Gastroesophageal sphincter (tissue), 4 donors: Measurements from ENCODE around the gene LMAN1L. TPM values are rescaled to one million over a fixed set of nuclear protein-coding genes. Genes with fewer than 3 reads are reported as not detected.

ENCODE experiments used
- ATAC-seq: fragments of 150-250 bp; one replicate; pipeline ENCODE4 v1.9.1; 2016; ENCODE audit warnings: mild to moderate bottlenecking, moderate library complexity
- H3K27ac ChIP-seq, 4 donors: fragments of 200-600 bp; sonication (generic) in 3 of 4; 1 replicate in 3 of 4; 2 replicates in 1 of 4; pipeline ENCODE4 v1.5.1; 2016 to 2019
- H3K27me3 ChIP-seq: fragments of 200-600 bp; sonication (generic); one replicate; pipeline ENCODE4 v1.5.1; 2019
- H3K36me3 ChIP-seq, 2 donors: fragments of 200-600 bp; sonication (generic); one replicate each; pipeline ENCODE4 v1.5.1; 2019; ENCODE audit warnings: control low read depth in 1 of 2
- H3K4me1 ChIP-seq, 3 donors: fragments of 200-600 bp; sonication (generic); 1 replicate in 2 of 3; 2 replicates in 1 of 3; pipeline ENCODE4 v1.5.1; 2016 to 2019; ENCODE audit warnings: control low read depth in 2 of 3
- H3K4me3 ChIP-seq, 2 donors: fragments of 200-600 bp; sonication (generic); one replicate each; pipeline ENCODE4 v1.5.1; 2019; ENCODE audit warnings: mild to moderate bottlenecking in 1 of 2, moderate library complexity in 1 of 2
- H3K9me3 ChIP-seq, 3 donors: fragments of 200-600 bp; sonication (generic); one replicate each; pipeline ENCODE4 v1.5.1; 2017 to 2019; ENCODE audit warnings: control low read depth in 2 of 3
- EP300 ChIP-seq: sonication (generic); formaldehyde crosslinking; IDR thresholded peaks from one replicate; pipeline ENCODE4 v1.6.1; 2017; ENCODE audit warnings: antibody characterized with exemption, mild to moderate bottlenecking
- POLR2A ChIP-seq, 2 donors: fragments of 450-650 bp; IDR thresholded peaks; one replicate each; pipeline ENCODE4 v1.6.1; 2017; ENCODE audit warnings: antibody characterized with exemption in 2 of 2, mild to moderate bottlenecking in 2 of 2, moderate library complexity in 1 of 2
- POLR2AphosphoS5 ChIP-seq: sonication (generic); formaldehyde crosslinking; IDR thresholded peaks from one replicate; pipeline ENCODE4 v1.6.1; 2017; ENCODE audit warnings: antibody characterized with exemption
- WGBS, 2 donors: methylation state at CpG; one replicate each; pipeline ENCODE4 v1.1.5; 2018; ENCODE audit warnings: low coverage in 1 of 2; 5-methylcytosine and 5-hydroxymethylcytosine counted together
- total RNA-seq, 4 donors: library from RNA; depleted of rRNA; stranded (reverse); fragments of >200 nt; gene quantifications; one replicate each; pipeline ENCODE4 v1.1.0, GENCODE V29; 2016
- TF ChIP-seq, protein P1 (sequence below), 4 experiments: fragments of 200-600 bp in 2 of 4; fragments of 450-650 bp in 2 of 4; sonication (generic) in 1 of 4; IDR thresholded peaks; one replicate each; pipeline ENCODE4 v1.5.1; 2017 to 2019; ENCODE audit warnings: antibody characterized with exemption in 4 of 4, mild to moderate bottlenecking in 2 of 4, moderate library complexity in 2 of 4

Gene LMAN1L
- total RNA-seq, 4 donors from 2014 or later = 0.27 TPM; not detected in 3

DNA sequence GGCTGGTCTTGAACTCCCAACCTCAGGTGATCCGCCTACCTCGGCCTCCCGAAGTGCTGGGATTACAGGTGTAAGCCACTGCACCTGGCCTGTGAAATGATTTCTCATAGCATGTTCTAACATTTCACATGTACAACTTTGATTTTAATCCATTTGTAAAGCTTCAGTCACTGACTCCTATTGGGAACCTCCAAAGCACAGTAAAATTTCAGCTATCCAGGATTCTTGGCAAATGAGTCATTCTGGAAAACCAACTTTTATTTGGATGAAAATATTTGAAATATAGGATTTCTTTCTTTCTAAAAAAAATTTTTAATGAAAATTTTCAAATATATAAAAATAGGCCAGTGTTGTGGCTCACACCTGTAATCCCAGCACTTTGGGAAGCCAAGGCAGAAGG is 2.7 kb upstream of the LMAN1L start:
- WGBS, 2 donors = 96% methylated on average over 3 of the region's 3 CpGs; no CpG with 5 or more reads in 1 of the 2 donors
- ATAC-seq = no peak
- Histone ChIP-seq H3K36me3 (no peaks in the 10 kb centered on the region), H3K4me1 (peaks cover 0 to 7% (median 0%) of the 10 kb centered on the region in 3 donors), H3K27me3 (peaks cover 18% of the 10 kb centered on the region), H3K4me3 (no peak overlapping the region), H3K9me3 (no peaks in the 10 kb centered on the region), H3K27ac (no peak overlapping the region)
- TF ChIP-seq, protein P1, sequence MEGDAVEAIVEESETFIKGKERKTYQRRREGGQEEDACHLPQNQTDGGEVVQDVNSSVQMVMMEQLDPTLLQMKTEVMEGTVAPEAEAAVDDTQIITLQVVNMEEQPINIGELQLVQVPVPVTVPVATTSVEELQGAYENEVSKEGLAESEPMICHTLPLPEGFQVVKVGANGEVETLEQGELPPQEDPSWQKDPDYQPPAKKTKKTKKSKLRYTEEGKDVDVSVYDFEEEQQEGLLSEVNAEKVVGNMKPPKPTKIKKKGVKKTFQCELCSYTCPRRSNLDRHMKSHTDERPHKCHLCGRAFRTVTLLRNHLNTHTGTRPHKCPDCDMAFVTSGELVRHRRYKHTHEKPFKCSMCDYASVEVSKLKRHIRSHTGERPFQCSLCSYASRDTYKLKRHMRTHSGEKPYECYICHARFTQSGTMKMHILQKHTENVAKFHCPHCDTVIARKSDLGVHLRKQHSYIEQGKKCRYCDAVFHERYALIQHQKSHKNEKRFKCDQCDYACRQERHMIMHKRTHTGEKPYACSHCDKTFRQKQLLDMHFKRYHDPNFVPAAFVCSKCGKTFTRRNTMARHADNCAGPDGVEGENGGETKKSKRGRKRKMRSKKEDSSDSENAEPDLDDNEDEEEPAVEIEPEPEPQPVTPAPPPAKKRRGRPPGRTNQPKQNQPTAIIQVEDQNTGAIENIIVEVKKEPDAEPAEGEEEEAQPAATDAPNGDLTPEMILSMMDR (IDR thresholded peaks at IDR 0.05) = no peak
- TF ChIP-seq EP300 (no peak), POLR2A (IDR thresholded peaks at IDR 0.05) (no peak), POLR2AphosphoS5 (no peak)

DNA sequence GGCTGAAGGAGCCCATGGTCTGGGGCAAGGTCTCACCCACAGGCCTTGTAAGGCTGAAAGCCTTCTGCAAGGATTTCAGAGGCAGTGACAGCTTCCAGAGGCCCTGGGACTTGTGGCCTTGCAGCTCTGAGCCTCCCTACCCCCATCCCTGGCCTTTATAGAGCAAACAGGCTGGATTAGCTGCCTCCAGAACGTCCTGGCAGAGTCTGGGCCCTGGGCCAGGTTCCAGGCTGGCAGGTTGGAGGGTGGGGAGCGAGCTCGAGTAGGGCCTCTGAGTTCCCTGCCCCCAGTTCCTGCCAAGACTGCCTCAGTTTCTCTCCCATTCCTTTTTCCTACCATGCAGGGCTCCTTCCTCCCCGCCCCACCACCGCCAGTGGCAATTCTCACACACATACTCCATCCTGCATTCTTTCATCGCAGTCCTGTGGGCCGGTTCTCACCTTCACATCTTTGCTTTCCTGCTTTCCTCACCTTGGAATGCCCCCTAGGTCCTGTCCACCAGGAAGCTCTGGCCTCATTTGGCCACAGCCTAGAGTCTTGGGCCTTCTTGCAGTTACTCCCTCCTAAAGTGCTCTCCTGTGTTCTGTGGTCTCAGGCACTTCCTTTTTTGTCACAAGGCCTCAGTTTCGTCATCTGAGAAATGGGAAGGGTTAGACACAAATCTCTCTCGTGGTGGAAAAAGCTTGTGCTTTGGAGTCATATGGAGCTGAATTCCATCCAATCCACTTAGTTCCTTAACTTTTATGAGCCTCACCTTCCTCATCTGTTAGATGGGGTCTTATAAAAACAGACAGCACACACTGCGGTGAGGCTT is 2.7 kb downstream of the LMAN1L start:
- H3K4me1 ChIP-seq = peaks cover 0 to 44% (median 14%) of the 10 kb centered on the region in 3 donors
- H3K9me3 ChIP-seq = no peaks in the 10 kb centered on the region
- TF ChIP-seq POLR2AphosphoS5 (no peak), EP300 (no peak), POLR2A (IDR thresholded peaks at IDR 0.05) (no peak)
- TF ChIP-seq, protein P1 (IDR thresholded peaks at IDR 0.05) = no peak
- H3K27me3 ChIP-seq = peaks cover 6% of the 10 kb centered on the region
- 57 to 64% methylated on average over 9 to 10 of the region's 10 CpGs for WGBS, 2 donors
- ATAC-seq = peak; percentile 44
- H3K27ac ChIP-seq = peak overlapping the region in 2 of 4 donors; percentile 14 to 49
- no peaks in the 10 kb centered on the region for H3K36me3 ChIP-seq
- H3K4me3 ChIP-seq = no peak overlapping the region

DNA sequence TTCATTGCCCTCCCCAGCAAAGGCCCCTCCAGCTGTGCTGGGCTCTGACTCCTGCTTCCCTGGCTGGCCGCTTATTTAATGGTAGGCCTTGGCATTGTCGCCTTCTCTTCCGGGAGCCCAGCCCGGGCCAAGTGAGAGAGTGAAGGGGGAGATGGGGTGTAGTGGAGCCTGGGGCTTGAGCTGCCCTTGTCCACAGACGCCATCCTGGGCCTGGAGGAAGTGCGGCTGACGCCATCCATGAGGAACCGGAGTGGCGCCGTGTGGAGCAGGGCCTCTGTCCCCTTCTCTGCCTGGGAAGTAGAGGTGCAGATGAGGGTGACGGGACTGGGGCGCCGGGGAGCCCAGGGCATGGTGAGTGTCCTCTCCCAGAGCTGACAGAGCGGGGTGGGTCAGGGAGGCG is 3.3 kb downstream of the LMAN1L start:
- Histone ChIP-seq H3K36me3 (no peaks in the 10 kb centered on the region), H3K27ac (peak overlapping the region in 3 of 4 donors; percentile 14 to 59 (median 49)), H3K4me3 (no peak overlapping the region), H3K27me3 (peaks cover 6% of the 10 kb centered on the region), H3K4me1 (peaks cover 0 to 44% (median 14%) of the 10 kb centered on the region in 3 donors), H3K9me3 (no peaks in the 10 kb centered on the region)
- WGBS, 2 donors = 100% methylated on average over 1 of the region's 15 CpGs; no CpG with 5 or more reads in 1 of the 2 donors
- no peak for ATAC-seq
- TF ChIP-seq, protein P1 (IDR thresholded peaks at IDR 0.05) = no peak
- TF ChIP-seq POLR2AphosphoS5 (no peak), EP300 (no peak), POLR2A (IDR thresholded peaks at IDR 0.05) (no peak)

DNA sequence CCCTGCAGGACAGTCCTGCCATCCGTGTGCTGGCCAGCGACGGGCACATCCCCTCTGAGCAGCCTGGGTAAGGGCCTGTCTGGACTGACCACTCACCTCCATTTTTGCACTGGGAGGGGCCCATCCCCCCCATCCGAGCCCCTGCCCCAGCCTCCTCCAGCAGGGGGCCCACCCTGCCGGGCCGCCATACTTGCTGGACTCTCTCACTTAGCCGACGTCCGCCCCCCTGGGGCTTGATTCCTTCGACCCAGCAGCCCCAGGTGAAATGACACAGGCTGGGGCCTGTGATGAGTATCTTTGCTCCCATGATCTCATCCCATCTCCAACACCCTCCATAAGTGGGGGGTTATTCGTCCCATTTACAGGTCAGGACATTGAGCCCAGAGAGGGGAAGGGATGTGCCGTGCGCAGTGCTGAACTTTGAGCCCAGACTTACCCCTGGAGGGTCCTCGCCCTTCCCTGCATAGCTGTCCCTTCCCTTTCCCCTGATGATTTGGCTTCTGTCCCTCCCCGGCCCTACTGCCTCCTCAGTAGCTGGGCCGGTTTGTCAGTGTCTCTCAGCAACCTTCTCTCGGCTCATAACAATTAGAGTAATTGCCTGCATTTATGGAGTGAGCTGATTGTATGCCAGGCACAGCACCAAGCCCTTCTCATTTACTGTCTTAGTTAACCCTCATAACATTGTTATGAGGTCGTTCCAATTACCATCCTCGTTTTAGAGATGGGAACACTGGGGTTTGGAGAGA is 4.2 kb downstream of the LMAN1L start:
- Histone ChIP-seq H3K36me3 (no peaks in the 10 kb centered on the region), H3K27ac (peak overlapping the region in 3 of 4 donors; percentile 33 to 59 (median 49)), H3K9me3 (no peaks in the 10 kb centered on the region), H3K4me3 (no peak overlapping the region), H3K27me3 (peaks cover 6% of the 10 kb centered on the region), H3K4me1 (peaks cover 0 to 44% (median 14%) of the 10 kb centered on the region in 3 donors)
- WGBS, 2 donors = 37 to 61% methylated on average over 7 to 9 of the region's 19 CpGs
- ATAC-seq = no peak
- TF ChIP-seq, protein P1 (IDR thresholded peaks at IDR 0.05) = no peak
- TF ChIP-seq POLR2AphosphoS5 = no peak
- TF ChIP-seq POLR2A (IDR thresholded peaks at IDR 0.05) = no peak
